Measurements from ENCODE around the gene COX6A2.

GRCh38 chr16:31420037-31420436 is 8.1 kb downstream of the COX6A2 start:
- TF ChIP-seq HNF4G (IDR thresholded peaks at IDR 0.05) (no peak), RAD21 (IDR thresholded peaks at IDR 0.05) (no peak)

All from liver (tissue), 2 donors.